Activated gamma-delta T cell (primary cell): ENCODE data around the gene DYNLRB1.

Source experiments
- DNase-seq: peaks from one replicate; lab custom pipeline; 2025; lab: John Stamatoyannopoulos, UW

Gene DYNLRB1

DNA sequence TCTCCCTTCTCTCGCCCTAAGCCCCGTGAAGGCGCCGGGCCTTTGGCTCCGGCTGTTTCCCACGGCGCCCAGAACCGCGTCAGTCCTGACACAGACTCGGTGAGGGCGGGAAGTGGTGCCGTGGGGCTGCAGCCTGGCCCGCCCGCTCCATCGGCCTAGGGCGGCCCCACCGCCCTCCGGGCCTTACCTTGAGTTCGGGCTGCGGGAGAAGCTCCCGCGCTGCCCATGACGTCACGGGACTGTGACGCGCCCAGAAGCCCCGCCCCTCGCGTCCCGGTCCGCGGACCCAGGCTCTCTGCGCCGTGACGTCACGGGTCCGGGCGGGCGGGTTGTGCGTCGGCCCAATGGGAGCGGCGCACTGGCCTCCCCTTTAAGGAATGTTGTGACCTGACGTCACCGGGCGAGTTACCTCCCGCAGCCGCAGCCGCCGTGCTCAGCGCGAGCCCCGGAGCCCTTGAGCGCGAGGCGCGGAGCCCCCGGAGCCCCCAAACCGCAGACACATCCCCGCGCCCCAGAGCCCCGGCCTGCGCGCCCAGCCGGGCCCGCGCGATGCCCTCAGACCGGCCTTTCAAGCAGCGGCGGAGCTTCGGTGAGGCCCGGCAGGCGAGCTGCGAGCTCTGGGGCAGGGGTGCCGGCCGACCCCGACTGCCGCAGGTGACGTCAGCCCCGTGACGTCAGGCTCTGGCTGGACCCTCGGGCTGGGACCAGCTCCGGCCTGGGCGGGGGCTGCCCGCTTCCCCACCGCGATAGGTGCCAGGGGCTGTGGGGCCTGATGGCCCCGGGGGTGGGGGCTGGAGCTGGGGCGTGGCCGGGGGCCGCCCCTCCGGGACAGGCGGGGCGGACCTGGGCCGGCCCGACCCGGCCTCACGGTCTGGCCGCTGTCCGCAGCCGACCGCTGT, 42.3 kb downstream of the DYNLRB1 start, which contains the start of gene MAP1LC3A:
TSS of gene MAP1LC3A (plus strand) at position 399 of the 899 bp plus-strand sequence. CDS start at position 550, 151 bp downstream.
- DNase-seq: peak; percentile 98

DNA sequence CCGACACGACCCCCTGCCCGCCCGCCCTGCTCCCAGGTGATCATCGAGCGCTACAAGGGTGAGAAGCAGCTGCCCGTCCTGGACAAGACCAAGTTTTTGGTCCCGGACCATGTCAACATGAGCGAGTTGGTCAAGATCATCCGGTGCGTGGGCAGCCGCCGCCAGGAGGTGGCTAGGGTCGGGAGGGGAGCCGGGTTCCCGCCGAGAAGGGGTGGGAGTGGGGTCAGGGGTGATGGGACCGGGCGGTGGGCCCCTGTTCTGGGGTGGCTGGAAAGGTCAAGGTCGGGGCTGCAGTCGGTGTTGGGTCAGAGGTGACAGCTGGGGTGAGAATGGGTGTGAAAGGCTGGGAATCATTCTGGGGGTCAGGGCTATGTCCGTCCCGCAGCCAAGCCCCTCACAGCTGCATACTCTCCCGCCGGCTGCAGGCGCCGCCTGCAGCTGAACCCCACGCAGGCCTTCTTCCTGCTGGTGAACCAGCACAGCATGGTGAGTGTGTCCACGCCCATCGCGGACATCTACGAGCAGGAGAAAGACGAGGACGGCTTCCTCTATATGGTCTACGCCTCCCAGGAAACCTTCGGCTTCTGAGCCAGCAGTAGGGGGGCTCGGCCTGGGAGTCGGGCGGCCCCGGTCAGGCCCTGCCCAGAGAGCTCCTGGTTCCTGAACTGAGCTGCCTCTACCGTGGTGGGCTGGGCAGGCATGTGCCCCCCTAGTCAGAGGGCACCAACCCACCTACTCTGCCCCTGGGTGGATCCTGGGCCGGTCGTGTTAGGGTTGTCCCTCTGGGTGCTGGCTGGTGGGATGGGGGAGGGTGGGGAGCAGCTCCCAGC, 43.3 kb downstream of the DYNLRB1 start:
- no peak for DNase-seq

DNA sequence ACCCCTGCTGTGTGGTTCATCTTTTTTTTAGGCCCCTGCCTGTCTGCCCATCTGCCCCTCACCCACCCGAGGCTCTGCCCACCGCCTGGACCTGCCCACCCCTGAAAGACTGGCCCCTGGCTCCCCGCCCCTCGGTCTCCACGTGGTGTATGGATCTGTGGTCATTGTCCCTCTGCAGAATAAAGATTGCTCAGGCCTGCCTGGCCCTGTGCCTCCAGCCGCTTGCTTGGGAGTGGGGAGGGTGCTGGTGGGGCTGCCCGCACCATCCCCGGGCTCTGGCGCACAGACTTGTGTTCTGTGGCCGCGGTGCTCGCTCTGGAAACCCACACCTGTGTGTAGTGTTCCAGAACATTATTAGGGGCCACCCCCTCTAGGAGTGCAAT, 43.9 kb downstream of the DYNLRB1 start:
- DNase-seq: no peak

DNA sequence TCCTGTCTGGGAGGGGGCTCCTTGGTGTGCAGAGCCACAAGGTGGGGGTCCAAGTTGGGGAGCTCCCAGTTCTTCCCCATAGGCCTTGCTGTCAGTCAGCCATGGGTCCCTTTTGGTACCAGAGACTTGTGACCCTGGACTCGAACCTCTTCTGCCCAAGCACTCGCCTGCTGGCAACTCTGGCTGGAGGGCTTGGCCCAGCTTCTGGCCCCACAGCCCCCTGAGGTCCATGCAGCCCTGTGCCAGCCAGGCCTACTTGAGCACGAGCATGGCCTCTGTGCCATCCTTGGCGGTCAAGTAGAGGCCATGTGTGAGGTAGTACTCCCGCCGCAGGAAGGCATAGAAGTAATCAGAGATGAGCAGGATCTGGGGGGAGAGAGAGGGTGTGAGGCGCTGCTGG, 44.4 kb downstream of the DYNLRB1 start:
- no peak for DNase-seq

DNA sequence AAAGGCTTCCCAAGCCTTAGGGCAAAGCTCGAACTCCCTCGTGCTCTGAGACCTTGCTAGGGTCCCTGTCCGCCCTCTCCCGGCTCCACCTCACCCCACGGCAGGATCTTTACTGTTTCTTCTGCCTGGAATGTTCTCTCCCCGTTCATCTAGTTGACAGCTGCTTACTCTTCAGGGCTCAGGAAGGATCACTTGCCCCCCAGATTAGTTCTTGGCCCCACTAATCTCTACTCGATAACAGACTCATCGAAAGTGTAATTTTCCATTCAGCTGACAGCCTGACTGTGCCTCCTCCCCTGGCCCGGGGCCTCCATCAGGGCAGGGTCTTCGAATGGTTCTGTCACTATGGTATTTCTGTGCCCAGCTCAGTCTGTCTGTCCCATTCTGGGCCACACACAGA, 45.4 kb downstream of the DYNLRB1 start:
- DNase-seq: no peak

DNA sequence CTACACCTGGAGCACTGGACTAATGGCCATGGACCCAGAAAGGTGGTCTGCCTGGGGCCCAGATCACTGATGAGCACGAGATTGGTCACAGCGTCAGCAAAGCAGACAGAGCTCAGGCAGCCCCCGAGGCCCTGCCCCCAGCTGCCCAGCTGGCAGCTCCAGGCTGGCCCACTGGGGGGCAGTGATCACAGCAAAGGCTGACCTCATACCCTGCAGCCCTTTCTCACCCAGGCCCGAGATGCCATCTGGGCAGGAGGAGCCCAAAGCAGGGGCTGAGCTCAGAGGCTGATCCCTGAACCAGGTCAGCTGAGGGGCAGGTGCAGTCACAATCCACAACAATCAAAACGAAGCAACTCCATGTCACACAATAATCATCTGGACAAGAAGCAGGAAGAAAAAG, 46.4 kb downstream of the DYNLRB1 start:
- no peak for DNase-seq

DNA sequence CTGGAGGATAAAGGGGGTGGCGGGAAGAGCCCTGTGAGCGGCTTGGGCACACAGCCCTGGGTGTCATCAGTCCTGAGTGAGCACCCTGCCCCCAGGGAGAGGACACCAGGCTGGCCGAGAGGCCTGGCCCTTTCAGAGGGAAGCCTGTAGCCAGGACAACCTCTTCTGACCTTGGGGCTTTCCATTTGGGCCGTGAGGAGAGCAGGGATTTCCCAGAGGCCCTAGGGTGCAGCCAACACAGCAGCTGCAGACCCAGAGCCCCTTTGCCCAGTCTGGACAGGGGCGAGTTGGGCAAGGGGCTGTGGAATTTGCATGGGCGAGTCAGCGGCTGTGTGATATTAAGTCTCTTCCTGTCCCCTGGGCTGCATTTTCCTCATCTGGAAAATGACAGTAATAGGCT, 48.6 kb downstream of the DYNLRB1 start:
- DNase-seq: no peak

DNA sequence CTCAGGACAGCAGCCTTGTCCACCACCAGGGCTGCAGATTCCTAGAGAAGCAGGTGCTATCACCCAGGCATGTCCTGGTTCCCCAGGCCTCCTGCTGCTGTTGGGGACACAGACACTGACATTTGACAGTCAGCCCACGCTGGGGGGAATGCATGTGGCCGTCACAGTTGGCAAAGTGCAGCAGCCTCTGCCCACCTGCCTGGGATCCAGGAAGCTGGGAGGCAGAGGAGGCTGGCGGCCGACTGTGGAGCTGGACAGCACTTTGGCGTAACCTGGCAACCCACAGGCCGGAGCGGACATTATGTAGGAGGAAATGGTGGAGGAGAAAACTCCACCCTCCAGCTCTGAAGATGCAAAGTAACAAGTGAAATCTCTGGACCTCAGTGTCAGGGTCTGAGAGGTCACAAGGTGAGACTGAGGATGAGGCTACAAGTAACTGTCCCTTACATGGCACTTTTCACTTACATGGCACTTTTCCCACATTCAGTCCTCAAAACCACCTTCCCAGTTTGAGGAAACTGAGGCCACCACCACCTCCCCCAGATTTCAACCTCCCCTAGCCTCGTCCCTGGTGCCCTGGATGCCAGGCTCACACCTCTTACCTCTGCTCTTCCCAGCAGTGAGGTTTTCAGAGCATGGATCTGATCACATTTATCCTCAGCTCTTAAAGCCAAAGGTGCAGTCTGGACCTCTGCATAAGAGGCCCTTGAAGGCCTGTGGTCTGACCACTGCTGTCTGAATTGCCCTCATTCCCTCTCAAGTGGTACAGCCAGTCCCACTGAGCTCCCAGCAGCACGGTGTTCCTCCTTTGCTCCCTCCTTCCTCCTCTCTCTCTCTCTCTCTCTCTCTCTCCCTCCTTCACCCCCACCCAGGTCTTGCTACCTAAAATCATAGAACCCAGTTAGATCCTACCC, 51.0 kb downstream of the DYNLRB1 start:
- DNase-seq: no peak

DNA sequence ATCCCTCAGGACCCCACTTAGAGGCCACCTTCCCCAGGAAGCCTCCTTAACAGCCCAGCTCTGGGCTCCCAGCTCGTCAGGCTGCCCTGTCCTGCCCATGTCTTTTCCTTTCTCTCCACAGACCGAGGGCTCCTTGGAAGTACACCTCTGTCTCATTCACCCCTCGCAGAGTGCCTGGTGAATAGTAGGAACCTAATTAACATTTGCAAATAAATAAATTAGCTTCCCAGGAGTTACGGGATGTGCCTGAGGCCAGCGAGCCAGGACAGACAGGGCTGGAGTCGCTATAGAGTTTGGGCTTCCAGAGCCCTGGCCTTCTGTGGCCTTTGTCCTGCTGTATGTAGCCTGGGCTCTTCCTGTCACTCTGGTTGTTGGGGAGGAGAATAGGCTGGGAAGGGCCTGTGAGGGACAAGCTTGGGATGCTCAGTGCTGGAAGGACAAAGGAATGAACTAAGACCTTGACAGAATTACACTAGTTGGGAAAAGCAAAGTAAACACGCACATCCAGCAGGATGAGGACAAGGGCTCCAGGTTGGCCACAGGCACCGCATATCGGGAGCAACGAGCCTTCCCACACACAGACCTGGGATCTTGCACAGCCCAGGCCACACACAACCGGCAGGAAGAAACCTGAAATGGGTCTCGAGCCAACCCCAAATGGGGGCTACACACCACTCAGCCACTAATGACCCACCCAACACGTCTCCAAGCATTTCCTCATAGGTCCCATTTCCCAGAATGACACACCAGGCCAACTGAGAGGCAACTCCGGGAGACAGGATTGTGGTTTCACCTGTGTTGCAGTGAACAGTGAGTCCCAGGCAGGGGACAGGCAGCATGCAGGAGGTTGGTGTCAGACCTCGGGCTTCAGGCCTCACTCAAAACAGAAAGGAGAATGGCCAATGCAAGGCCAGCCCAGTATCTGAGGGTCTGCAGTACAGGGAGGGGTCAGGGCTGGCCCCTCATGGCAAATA, 52.0 kb downstream of the DYNLRB1 start:
- no peak for DNase-seq

DNA sequence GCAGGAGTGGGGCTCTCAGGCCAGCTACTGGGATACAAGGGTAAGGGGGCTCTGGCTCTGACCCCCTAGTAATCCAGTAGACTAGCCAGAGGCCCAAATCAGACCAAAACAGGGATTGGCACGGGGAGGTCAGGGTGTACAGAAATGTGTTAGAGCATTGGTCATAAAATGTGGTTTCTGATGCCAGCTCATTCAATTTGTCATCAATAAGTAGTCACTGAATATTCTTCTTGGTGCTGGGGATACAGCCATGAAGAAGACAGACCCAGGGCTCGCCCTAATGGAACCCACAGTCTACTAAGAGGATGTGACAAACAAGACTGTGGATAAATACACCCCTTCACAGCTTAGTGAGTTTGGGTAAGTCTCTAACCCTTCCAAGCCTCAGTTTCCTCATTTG, 53.4 kb downstream of the DYNLRB1 start:
- no peak for DNase-seq

DNA sequence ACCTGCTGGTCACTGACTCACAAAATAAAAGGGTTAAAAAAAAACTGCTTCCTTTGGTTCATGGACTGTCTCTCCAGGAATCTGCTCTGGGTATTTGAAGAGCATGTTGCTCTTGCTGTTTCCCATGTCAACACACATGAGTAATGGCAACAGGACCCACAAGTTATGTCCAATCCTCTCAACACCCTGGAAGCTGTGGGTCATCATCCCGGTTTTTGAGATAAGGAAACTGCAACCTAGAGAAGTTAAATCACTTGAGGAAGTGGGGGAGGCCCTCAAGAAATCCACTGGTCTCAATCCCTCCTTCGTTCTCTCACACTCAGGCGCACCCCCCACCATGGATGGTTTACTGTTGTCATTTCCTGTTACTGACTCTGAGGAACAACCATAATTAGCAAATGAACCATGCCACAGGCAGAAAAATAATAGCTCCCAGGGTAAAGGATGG, 54.7 kb downstream of the DYNLRB1 start:
- no peak for DNase-seq

DNA sequence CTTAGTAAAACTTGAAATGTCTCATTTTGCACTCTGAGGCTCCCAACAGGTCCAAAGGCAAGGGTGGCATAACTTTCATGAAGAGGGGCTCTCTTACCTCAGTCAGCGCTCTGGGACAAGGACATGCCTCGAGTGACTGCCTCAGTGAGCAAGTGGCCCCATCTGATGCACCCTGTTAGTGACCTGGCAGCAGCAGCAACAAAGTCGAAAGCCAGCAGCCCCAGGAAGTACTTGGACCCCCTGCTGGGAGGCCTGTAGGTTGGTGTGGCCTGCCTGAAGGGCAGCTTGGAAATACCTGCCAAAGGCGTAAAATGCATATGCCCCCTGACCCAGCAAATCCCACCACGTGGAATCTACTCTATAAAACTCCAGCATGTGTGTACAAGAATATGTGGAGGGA, 55.5 kb downstream of the DYNLRB1 start:
- no peak for DNase-seq

DNA sequence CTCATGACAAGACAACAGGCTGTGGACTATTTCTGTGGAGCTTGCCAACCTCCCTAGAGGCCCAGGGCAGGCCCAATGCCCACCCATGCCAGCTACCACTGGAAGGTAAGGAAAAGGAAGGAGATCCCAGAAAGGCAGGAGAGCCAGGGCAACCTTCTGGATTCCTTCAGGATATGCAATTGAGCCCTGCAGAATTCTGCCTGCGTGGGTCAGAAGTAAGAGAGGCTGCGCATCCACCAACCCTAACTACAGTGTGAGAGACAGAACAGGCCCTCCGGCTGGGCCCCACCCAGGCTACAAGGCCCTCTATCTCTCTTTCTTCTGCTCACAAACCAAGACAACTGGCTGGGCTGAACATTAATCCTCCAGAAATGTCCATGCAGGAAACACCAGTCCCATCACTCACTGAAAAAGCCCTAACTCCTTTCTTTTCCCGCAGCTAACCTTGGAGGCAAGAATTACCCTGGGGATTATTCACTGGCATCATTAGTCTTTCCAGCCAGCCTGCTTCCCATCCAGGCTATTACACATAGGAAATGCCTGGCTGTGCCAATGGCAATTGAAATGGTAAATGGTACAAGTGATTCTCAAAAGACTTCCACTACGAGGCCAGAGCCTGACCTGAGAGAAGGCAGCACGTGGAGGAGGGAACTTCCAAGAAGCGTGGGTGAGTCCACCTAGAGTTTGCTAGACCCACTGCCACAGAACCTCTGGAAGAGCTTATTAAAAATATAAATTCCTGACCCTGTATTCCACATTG, 57.5 kb downstream of the DYNLRB1 start:
- DNase-seq: no peak

DNA sequence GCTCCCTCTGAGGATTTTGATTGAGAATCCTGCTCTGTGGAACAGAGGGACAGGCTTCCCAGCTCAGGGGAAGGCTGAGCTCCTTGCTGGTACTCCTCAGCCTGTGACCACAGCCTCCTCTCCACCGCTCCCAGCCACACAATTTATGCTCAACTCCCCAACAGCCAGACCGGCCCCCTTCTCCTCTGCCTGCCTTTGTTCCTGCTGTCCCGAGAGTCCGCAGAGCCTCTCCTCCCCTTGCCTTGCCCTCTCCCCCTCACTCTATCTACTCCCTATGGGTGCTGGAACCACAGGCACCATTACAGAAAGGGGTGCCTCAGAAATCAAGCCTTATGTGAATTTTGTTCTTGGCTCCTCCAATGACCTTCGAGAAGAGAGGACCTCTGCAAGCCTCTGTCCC, 58.2 kb downstream of the DYNLRB1 start:
- no peak for DNase-seq

DNA sequence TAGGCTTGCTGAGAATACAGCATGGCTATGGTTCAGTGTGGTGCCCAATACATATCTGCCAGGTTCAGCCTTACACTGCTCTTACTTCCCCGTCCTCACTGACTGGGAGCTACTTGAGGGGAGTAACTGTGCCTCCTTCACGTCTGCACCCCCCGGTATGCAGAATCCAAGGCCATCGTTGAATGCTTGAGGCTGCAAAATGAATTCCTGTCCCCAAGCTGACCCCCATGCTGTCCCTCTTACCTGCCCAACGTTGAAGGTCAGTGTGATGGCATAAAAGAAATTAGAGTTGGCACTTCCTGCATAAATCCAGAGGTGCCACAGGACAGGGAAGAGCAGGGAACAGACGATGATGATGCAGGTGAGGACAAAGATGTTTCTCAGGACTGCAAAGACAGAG, 58.6 kb downstream of the DYNLRB1 start:
- DNase-seq: no peak

DNA sequence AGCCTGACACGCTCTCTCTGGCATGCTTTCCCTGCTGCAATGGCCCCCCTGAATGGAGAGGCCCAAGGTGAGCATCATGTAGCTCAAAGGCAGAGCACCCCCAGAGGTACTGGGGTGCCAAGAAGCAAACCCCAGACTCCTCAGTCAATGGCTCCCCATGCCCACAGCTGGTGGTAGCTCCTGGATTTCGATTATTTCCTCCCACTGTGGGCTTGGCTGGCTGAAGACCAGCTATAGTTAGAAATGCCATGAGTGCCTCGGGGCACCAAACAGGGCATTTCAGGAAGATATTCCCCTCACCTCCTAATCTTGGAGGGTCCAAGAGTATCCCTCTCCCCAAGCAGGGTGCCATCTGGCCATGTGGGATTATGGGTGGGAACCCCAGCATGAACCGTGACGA, 59.0 kb downstream of the DYNLRB1 start:
- no peak for DNase-seq

DNA sequence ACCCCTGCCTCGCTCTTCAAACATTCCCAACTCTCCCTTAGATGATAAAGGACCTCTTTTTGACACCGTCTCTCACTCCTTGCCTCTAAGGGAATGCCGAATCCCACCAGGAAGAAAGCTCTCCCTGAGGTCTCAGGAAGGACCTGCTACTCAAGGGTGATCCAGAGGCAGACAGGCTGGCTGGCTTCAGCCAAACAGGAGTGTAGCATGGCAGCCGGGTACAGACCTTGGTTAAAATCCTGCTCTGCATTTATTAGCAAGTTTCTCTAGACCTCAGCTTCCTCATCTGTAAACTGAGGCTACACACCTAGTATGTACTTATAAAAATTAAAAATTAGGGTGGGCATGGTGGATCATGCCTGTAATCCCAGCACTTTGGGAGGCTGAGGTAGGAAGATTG, 59.5 kb downstream of the DYNLRB1 start:
- no peak for DNase-seq

DNA sequence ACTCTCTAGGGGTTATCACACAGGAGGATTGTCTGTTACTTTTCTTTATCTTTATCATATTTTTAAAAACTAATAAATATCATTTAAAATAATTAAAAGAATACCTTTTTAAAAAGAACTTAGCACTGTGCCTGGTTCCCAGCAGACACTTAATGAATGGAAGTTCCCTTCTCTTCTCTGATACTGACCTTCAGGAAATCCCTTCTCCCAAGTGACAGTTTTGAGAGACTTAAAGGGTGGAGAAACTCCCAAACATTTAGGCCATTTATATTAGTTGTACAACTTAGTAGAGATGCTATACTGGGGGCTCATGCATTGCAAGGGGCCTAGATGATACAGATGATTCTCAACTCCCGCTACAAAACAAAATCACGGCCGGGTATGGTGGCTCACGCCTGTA, 60.8 kb downstream of the DYNLRB1 start:
- no peak for DNase-seq

DNA sequence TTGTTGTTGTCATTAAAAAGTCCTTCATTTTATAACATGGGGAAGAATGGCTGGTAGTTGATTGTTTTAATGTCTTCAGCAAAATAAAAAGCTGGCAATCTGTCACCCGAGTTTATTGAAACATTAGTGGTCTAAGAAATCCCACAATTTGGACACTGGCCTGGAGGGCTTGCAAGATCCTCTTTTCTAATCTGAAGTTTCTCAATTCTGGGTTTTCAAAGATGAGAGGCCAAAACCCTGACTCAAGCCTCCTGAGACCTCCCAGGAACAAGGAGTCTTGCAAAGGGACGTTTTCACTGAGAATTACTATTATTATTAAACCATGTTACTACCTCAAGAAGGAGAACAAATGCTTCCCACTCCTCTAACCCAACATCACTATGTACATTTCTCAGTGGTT, 61.8 kb downstream of the DYNLRB1 start:
- DNase-seq: no peak

DNA sequence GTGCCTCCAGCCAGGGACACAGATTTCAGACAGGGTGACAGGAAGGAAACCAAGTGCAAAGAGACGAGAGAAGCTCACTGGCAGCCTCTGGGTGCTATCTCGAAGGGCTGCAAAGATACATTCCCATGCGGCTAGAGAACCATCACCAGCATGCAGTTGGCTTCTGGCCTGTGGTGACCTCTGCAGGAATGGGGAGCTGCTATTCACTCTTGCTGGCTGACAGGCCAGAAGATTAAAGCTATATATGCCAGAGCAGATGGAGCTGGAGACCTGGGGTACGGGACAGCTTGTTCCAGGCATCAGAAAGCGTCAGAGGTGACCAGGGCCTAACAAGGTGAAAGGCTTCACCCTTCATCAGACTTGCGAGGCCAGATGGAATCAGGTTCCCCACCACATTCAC, 62.3 kb downstream of the DYNLRB1 start:
- no peak for DNase-seq
